Keratinocyte (primary cell): ENCODE results near the gene AK9.

Source experiments
- EZH2 ChIP-seq: IDR thresholded peaks from one replicate; pipeline ENCODE4 v1.6.1; 2012; ENCODE audit warnings: inconsistent platforms, mild to moderate bottlenecking, low read length, moderate library complexity
- TF ChIP-seq, protein P1 (sequence below), 3 experiments: IDR thresholded peaks in 1 of 3; conservative IDR thresholded peaks in 1 of 3; optimal IDR thresholded peaks in 1 of 3; 2 replicates in 2 of 3; 3 replicates in 1 of 3; pipeline versions ENCODE3 to v1.5.1; 2011; ENCODE audit warnings: low read length in 3 of 3, mild to moderate bottlenecking in 3 of 3, moderate library complexity in 2 of 3, control low read depth in 1 of 3, inconsistent platforms in 1 of 3; ENCODE audit not compliant: insufficient read depth in 2 of 3; ENCODE audit errors: extremely low read depth in 1 of 3

DNA sequence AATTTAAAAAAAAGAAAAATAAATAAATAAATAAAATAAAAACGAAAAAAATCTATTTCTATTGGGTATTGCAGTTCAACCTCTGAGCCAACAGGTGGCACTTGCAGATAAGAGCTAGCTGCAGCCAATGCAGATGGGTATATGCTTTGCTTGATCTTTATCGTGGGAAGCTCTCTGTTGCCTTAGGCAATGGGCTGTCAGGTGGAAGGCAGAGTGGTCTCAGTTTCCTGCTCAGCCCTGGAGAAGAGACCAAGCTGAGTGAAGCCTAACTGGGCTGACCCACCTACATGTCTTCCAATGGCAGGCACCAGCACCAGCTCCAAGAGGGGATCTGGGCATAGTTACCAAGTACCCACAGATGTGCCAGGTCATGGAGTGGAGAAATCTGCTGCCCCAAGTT, 95.0 kb downstream of the AK9 start:
- TF ChIP-seq, protein P1, sequence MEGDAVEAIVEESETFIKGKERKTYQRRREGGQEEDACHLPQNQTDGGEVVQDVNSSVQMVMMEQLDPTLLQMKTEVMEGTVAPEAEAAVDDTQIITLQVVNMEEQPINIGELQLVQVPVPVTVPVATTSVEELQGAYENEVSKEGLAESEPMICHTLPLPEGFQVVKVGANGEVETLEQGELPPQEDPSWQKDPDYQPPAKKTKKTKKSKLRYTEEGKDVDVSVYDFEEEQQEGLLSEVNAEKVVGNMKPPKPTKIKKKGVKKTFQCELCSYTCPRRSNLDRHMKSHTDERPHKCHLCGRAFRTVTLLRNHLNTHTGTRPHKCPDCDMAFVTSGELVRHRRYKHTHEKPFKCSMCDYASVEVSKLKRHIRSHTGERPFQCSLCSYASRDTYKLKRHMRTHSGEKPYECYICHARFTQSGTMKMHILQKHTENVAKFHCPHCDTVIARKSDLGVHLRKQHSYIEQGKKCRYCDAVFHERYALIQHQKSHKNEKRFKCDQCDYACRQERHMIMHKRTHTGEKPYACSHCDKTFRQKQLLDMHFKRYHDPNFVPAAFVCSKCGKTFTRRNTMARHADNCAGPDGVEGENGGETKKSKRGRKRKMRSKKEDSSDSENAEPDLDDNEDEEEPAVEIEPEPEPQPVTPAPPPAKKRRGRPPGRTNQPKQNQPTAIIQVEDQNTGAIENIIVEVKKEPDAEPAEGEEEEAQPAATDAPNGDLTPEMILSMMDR (optimal IDR thresholded peaks at IDR 0.05 in 1 of 3, IDR thresholded peaks at IDR 0.05 in 1 of 3, conservative IDR thresholded peaks at IDR 0.05 in 1 of 3; ENCODE audit: extremely low read depth in 1 of 3, insufficient read depth in 2 of 3, low read length in 3 of 3) = peak; percentile 30 to 64 (median 49)
- TF ChIP-seq EZH2 = no peak
